Osteocyte (in vitro differentiated cells): Measurements from ENCODE around the gene PELI2. TPM values are rescaled to one million over a fixed set of nuclear protein-coding genes. Genes with fewer than 3 reads are reported as not detected.

Experiments
- DNase-seq: peaks from one replicate; pipeline ENCODE4 v3.0.0; 2021; ENCODE audit warnings: mixed read lengths; ENCODE audit not compliant: unreplicated experiment; ENCODE audit errors: extremely low spot score
- H3K27ac Mint-ChIP-seq: one replicate; pipeline ENCODE4 v1.8.0; 2021; ENCODE audit warnings: mild to moderate bottlenecking, mixed read lengths; ENCODE audit not compliant: unreplicated experiment
- H3K27me3 Mint-ChIP-seq: one replicate; pipeline ENCODE4 v1.8.0; 2021; ENCODE audit warnings: mixed read lengths; ENCODE audit not compliant: unreplicated experiment
- H3K36me3 Mint-ChIP-seq: one replicate; pipeline ENCODE4 v1.8.0; 2021; ENCODE audit warnings: mixed read lengths; ENCODE audit not compliant: unreplicated experiment
- H3K4me1 Mint-ChIP-seq: one replicate; pipeline ENCODE4 v1.8.0; 2021; ENCODE audit warnings: mixed read lengths; ENCODE audit not compliant: unreplicated experiment
- H3K4me3 Mint-ChIP-seq: one replicate; pipeline ENCODE4 v1.8.0; 2021; ENCODE audit warnings: mild to moderate bottlenecking, moderate library complexity, mixed read lengths; ENCODE audit not compliant: unreplicated experiment
- H3K9me3 Mint-ChIP-seq: one replicate; pipeline ENCODE4 v1.8.0; 2021; ENCODE audit warnings: mixed read lengths; ENCODE audit not compliant: unreplicated experiment
- CTCF ChIP-seq: fragments of 200-600 bp; sonication (generic); IDR thresholded peaks from 2 replicates; pipeline ENCODE4 v1.5.0; 2021; ENCODE audit warnings: antibody characterized with exemption, mild to moderate bottlenecking, moderate library complexity
- total RNA-seq: library from RNA; stranded (reverse); gene quantifications from 2 replicates; pipeline ENCODE4 v1.2.1, GENCODE V29; 2021

PELI2 gene
- total RNA-seq, 1 donor from 2014 or later, result 15.0 TPM

- no peaks in the 10 kb centered on the region for H3K9me3 Mint-ChIP-seq
- H3K36me3 Mint-ChIP-seq, result no peaks in the 10 kb centered on the region
- H3K4me3 Mint-ChIP-seq, result no peak overlapping the region
- H3K27me3 Mint-ChIP-seq, result no peaks in the 10 kb centered on the region
- TF ChIP-seq CTCF, result no peak
- peaks cover 28% of the 10 kb centered on the region for H3K4me1 Mint-ChIP-seq
- H3K27ac Mint-ChIP-seq, result no peak overlapping the region
- DNase-seq, result no peak
Observed at GRCh38 chr14:56136571-56137452, 18.6 kb downstream of the PELI2 start.

GRCh38 chr14:56137453-56137807, 19.2 kb downstream of the PELI2 start:
- Mint-ChIP-seq H3K4me3 (no peak overlapping the region), H3K36me3 (no peaks in the 10 kb centered on the region), H3K27ac (no peak overlapping the region), H3K27me3 (no peaks in the 10 kb centered on the region), H3K4me1 (peaks cover 26% of the 10 kb centered on the region), H3K9me3 (no peaks in the 10 kb centered on the region)
- DNase-seq, result no peak
- no peak for TF ChIP-seq CTCF

GRCh38 chr14:56137849-56138248, 19.6 kb downstream of the PELI2 start:
- no peaks in the 10 kb centered on the region for H3K27me3 Mint-ChIP-seq

GRCh38 chr14:56138928-56139327, 20.7 kb downstream of the PELI2 start:
- no peak overlapping the region for H3K27ac Mint-ChIP-seq
- no peak for DNase-seq
- no peak for TF ChIP-seq CTCF
- H3K4me1 Mint-ChIP-seq, result peaks cover 22% of the 10 kb centered on the region
- H3K9me3 Mint-ChIP-seq, result no peaks in the 10 kb centered on the region
- no peaks in the 10 kb centered on the region for H3K36me3 Mint-ChIP-seq
- no peak overlapping the region for H3K4me3 Mint-ChIP-seq
- no peaks in the 10 kb centered on the region for H3K27me3 Mint-ChIP-seq

More at GRCh38 chr14:56137849-56138248, 19.6 kb downstream of the PELI2 start:
- Mint-ChIP-seq H3K36me3 (no peaks in the 10 kb centered on the region), H3K9me3 (no peaks in the 10 kb centered on the region), H3K4me1 (peaks cover 22% of the 10 kb centered on the region), H3K4me3 (no peak overlapping the region), H3K27ac (no peak overlapping the region)
- no peak for TF ChIP-seq CTCF
- DNase-seq, result no peak

GRCh38 chr14:56142314-56142713, 24.1 kb downstream of the PELI2 start:
- Mint-ChIP-seq H3K36me3 (no peaks in the 10 kb centered on the region), H3K4me1 (peaks cover 25% of the 10 kb centered on the region), H3K4me3 (no peak overlapping the region), H3K9me3 (no peaks in the 10 kb centered on the region), H3K27ac (no peak overlapping the region), H3K27me3 (no peaks in the 10 kb centered on the region)
- no peak for DNase-seq
- no peak for TF ChIP-seq CTCF
